MM.1S (cell line): Measurements from ENCODE around the gene FNDC10.

ENCODE experiments used
- DNase-seq: peaks from one replicate; pipeline ENCODE4 v3.0.0-alpha.2; 2015
- H2AFZ ChIP-seq: fragments of 300-600 bp; sonication (generic); 2 replicates; pipeline ENCODE4 v1.6.0; 2016; ENCODE audit warnings: antibody characterized with exemption, low read length
- H3F3A ChIP-seq: fragments of 300-600 bp; sonication (generic); 2 replicates; pipeline ENCODE4 v1.6.1; 2016; ENCODE audit warnings: mild to moderate bottlenecking, antibody characterized with exemption, low read length, moderate library complexity, mixed read lengths; ENCODE audit not compliant: insufficient read depth
- H3K27ac ChIP-seq: fragments of 300-600 bp; sonication (generic); 2 replicates; pipeline ENCODE4 v1.5.1; 2016; ENCODE audit warnings: mild to moderate bottlenecking, low read length
- H3K27me3 ChIP-seq: fragments of 300-600 bp; sonication (generic); replicated peaks from 2 replicates; pipeline ENCODE4 v1.6.0; 2016; ENCODE audit warnings: low read length; ENCODE audit not compliant: insufficient read depth
- H3K36me3 ChIP-seq: fragments of 300-600 bp; sonication (generic); replicated peaks from 2 replicates; pipeline ENCODE4 v1.6.1; 2016; ENCODE audit warnings: mild to moderate bottlenecking, low read length, mixed read lengths; ENCODE audit not compliant: insufficient read depth
- H3K4me1 ChIP-seq: fragments of 300-600 bp; sonication (generic); 2 replicates; pipeline ENCODE4 v1.6.1; 2016; ENCODE audit warnings: low read length, mixed read lengths
- H3K4me2 ChIP-seq: fragments of 300-600 bp; sonication (generic); 2 replicates; pipeline ENCODE4 v1.6.0; 2016; ENCODE audit warnings: low read depth, low read length
- H3K4me3 ChIP-seq: fragments of 300-600 bp; sonication (generic); 2 replicates; pipeline ENCODE4 v1.5.1; 2016; ENCODE audit warnings: low read length, mixed read lengths
- H3K79me2 ChIP-seq: fragments of 300-600 bp; sonication (generic); 2 replicates; pipeline ENCODE4 v1.6.1; 2016; ENCODE audit warnings: mixed run types, low read length, mixed read lengths
- H3K9ac ChIP-seq: fragments of 300-600 bp; sonication (generic); 2 replicates; pipeline ENCODE4 v1.6.1; 2016; ENCODE audit warnings: low read length, mixed read lengths
- H3K9me2 ChIP-seq: fragments of 300-600 bp; sonication (generic); replicated peaks from 2 replicates; pipeline ENCODE4 v1.6.1; 2016; ENCODE audit warnings: mild to moderate bottlenecking, low read length, mixed read lengths; ENCODE audit not compliant: insufficient read depth
- H3K9me3 ChIP-seq: fragments of 300-600 bp; sonication (generic); replicated peaks from 2 replicates; pipeline ENCODE4 v1.6.1; 2016; ENCODE audit warnings: mild to moderate bottlenecking, low read length, mixed read lengths; ENCODE audit not compliant: insufficient read depth
- H4K20me1 ChIP-seq: fragments of 300-600 bp; sonication (generic); 2 replicates; pipeline ENCODE4 v1.6.1; 2016; ENCODE audit warnings: mild to moderate bottlenecking, low read length, moderate library complexity, mixed read lengths; ENCODE audit not compliant: insufficient read depth
- CTCF ChIP-seq: fragments of 300-600 bp; sonication (generic); IDR thresholded peaks from 2 replicates; pipeline ENCODE4 v1.5.1; 2016; ENCODE audit warnings: antibody characterized with exemption, low read length, mixed read lengths
- EZH2 ChIP-seq: fragments of 300-600 bp; sonication (generic); optimal IDR thresholded peaks from 2 replicates; pipeline ENCODE3; 2017; ENCODE audit warnings: low read depth, mild to moderate bottlenecking, antibody characterized with exemption, low read length, mixed read lengths
- EZH2phosphoT487 ChIP-seq: fragments of 300-600 bp; sonication (generic); IDR thresholded peaks from 2 replicates; pipeline ENCODE4 v1.6.1; 2018; ENCODE audit warnings: antibody characterized with exemption, low read length

Gene FNDC10

DNA sequence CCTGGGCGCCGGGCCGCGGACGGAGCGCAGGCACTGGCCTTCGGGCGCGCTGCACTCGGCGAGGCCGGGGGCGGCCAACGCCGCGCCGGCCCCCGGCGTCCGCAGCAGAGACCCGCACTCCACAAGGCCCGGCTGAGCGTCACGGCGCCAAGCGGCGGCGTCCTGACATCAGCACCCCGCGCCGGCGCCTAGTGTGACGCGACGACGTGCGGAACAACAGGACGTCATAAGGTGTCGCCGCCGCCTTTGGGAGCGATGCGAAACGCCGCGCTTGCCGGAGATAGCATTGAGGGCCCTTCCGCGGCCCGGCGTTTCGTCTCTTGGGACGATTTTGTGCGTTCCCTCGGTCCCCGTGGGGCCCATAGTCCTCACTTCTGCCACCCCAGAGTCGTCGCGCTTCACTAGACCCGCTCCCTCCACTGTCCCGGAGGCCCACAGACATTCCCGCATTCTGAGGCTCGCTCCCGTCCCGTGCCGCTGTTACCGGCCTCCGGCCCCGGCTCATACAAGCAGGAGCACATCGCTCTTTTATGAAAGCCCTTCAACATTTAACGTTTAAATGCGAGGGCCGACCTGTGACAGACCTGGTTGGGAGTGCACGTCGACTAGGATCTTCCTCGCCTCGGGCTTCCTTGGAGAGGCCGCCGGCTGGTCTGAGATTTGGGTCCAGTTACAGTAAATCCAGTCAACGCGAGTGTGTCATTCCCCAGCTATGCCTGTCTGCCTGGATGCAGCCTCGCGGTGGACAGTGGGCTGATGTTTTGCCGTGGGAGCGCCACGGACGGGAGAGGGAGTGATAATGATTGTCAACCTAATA, 25.0 kb downstream of the FNDC10 start, which contains the start of gene SSU72:
TSS of gene SSU72 (minus strand) at position 143 of the 817 bp plus-strand sequence. CDS start 306 bp downstream, outside the sequence.
- Histone ChIP-seq H2AFZ (peak within 1 kb of the TSS; percentile 77), H3K9me2 (no peaks in the 10 kb centered on the region), H3K4me3 (peak within 1 kb of the TSS; percentile 100), H3K9ac (peak within 1 kb of the TSS; percentile 99), H3K36me3 (no peaks in the 10 kb centered on the region), H3K4me1 (0 out of 2 replicates have a peak, but pooled peaks cover 3% of the 10 kb centered on the region), H3K27me3 (peaks cover 32% of the 10 kb centered on the region), H4K20me1 (no peaks in the 10 kb centered on the region), H3K79me2 (peaks cover 52% of the 10 kb centered on the region), H3K9me3 (no peaks in the 10 kb centered on the region), H3K4me2 (peak within 1 kb of the TSS; percentile 97), H3K27ac (peak within 1 kb of the TSS; percentile 67), H3F3A (peaks cover 3% of the 10 kb centered on the region; the same call in 1 of the 2 replicates)
- peak; percentile 93 for DNase-seq
- no peak for TF ChIP-seq CTCF
- no peak for TF ChIP-seq EZH2
- no peak for TF ChIP-seq EZH2phosphoT487

DNA sequence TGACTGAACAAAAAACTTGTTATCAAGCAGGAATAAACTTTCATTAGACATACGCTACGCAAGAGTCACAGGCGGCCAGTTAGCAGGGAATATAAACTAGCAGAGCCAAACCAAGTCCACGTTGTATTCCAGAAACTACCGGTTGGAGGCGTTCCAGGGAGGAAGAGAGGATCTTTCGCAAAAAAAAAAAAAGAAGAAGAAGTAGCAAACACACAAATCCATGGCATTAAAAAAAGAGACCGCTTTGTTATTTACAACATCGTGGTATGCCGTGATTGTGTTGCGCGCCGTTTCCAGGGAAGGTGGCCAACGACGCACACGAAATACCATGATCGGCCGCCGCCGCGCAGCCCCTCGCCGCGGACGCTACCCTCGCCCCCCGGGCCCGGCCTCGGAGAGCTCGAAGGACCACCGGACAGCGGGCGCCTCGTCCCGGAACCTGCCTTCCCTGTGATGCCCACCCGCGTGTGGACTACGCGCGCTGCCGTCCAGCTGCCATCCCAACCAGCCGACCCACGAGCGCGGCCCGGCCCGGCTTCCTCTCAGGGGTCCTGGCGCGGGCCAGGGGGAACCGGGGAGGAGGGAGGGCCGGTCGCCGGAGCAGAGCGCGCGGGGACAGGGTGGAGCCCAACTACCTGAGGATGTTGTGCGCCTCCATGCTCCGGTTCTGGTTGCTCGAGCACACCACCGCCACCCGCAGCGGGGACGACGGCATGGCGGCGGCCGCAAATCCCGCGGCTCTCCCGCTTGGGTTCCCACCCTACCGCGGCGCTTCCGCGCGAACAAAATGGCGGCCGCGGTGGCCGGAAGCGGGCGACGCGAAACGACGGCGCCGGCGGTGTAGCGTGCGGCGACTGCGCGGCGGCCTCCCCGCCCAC, 25.9 kb downstream of the FNDC10 start:
- no peaks in the 10 kb centered on the region for H3K36me3 ChIP-seq
- peaks cover 60% of the 10 kb centered on the region for H3K79me2 ChIP-seq
- H3K9me3 ChIP-seq: no peaks in the 10 kb centered on the region
- TF ChIP-seq EZH2phosphoT487 (no peak), CTCF (peak; percentile 13; the same call in 1 of the 2 replicates)
- 0 out of 2 replicates have a peak, but pooled peaks cover 3% of the 10 kb centered on the region for H3K4me1 ChIP-seq
- H3K9me2 ChIP-seq: no peaks in the 10 kb centered on the region
- H3K4me2 ChIP-seq: peak overlapping the region; percentile 64
- H2AFZ ChIP-seq: peak overlapping the region; percentile 74
- no peaks in the 10 kb centered on the region for H4K20me1 ChIP-seq
- peak overlapping the region; percentile 100 for H3K4me3 ChIP-seq
- H3F3A ChIP-seq: peaks cover 3% of the 10 kb centered on the region; the same call in 1 of the 2 replicates
- peaks cover 25% of the 10 kb centered on the region for H3K27me3 ChIP-seq
- H3K27ac ChIP-seq: peak overlapping the region; percentile 67
- peak; percentile 20 for DNase-seq
- H3K9ac ChIP-seq: peak overlapping the region; percentile 99

DNA sequence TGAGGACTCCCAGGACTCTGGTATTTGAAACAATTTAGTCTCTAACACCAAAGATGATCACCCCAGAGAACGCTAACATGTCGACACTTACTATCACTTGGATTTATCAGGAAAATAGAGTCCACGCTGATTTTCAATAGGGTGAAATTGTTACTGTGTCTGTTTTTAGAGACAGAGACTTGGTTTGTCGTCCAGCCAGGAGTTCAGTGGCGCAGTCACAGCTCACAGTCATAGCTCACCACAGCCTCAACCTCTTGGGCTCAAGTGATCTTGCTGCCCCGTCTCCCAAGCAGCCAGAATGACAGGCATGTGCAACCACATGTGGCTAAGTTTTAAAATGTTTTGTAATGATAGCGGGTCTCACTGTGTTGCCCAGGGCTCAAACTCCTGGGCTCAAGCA, 30.6 kb downstream of the FNDC10 start:
- H3K9me3 ChIP-seq: no peaks in the 10 kb centered on the region
- no peaks in the 10 kb centered on the region for H3F3A ChIP-seq
- peaks cover 5% of the 10 kb centered on the region; the same call in 1 of the 2 replicates for H3K36me3 ChIP-seq
- H3K4me2 ChIP-seq: no peak overlapping the region
- H2AFZ ChIP-seq: no peak overlapping the region
- H3K9ac ChIP-seq: no peak overlapping the region
- H4K20me1 ChIP-seq: peaks cover 24% of the 10 kb centered on the region
- peaks cover 100% of the 10 kb centered on the region for H3K79me2 ChIP-seq
- no peak overlapping the region for H3K4me3 ChIP-seq
- DNase-seq: no peak
- no peak for TF ChIP-seq EZH2
- no peak for TF ChIP-seq EZH2phosphoT487
- TF ChIP-seq CTCF: no peak
- H3K27me3 ChIP-seq: no peaks in the 10 kb centered on the region
- no peaks in the 10 kb centered on the region for H3K9me2 ChIP-seq
- 0 out of 2 replicates have a peak, but pooled peaks cover 3% of the 10 kb centered on the region for H3K4me1 ChIP-seq
- H3K27ac ChIP-seq: no peak overlapping the region
